ENCODE data around the gene TSSK6. TPM values are rescaled to one million over a fixed set of nuclear protein-coding genes. Genes with fewer than 3 reads are reported as not detected.

Gene TSSK6
- total and polyA plus RNA-seq, 2 of the 4 experiments (the other 2 are of a cell fraction) = 1.3 to 2.2 TPM

GRCh38 chr19:19502808-19503602 lies 12.3 kb downstream of the TSSK6 start:
- no peak overlapping the region for H2AFZ ChIP-seq (replicated peaks; ENCODE audit: low read length, poor library complexity)
- H3K4me3 ChIP-seq (ENCODE audit: insufficient read depth, low read depth, low read length) = no peak overlapping the region
- no peak overlapping the region for H3K9ac ChIP-seq (ENCODE audit: low read depth, low read length)
- peaks cover 7 to 14% of the 10 kb centered on the region in 2 experiments; a peak in 3 of 4 replicates for H3K79me1 ChIP-seq (ENCODE audit: low read depth in 1 of 2, low read length in 2 of 2)
- no peak overlapping the region for H2BK15ac ChIP-seq (ENCODE audit: low read depth, low read length)
- no peak overlapping the region for H4K5ac ChIP-seq (ENCODE audit: low read depth, low read length)
- no peak overlapping the region for H2AK9ac ChIP-seq (replicated peaks; ENCODE audit: low read depth, low read length, poor library complexity)
- H2BK5ac ChIP-seq (ENCODE audit: low read depth, low read length, poor library complexity, severe bottlenecking) = no peak overlapping the region
- no peaks in the 10 kb centered on the region; the same call in 1 of the 2 replicates for H3K9me1 ChIP-seq (ENCODE audit: insufficient read depth, low read length)
- H3K4me1 ChIP-seq (ENCODE audit: control insufficient read depth, insufficient read depth, low read length) = no peaks in the 10 kb centered on the region
- no peak overlapping the region for H3K18ac ChIP-seq (ENCODE audit: low read depth, low read length)
- H3K27ac ChIP-seq (ENCODE audit: insufficient read depth, low read length) = no peak overlapping the region
- H2AK5ac ChIP-seq (ENCODE audit: low read depth, low read length) = no peak overlapping the region
- no TSS peak for BruUV-seq (replicated peaks)
- H2BK120ac ChIP-seq (ENCODE audit: low read depth, low read length) = no peak overlapping the region
- dilution Hi-C loops (cut with HindIII; ENCODE audit: low sequenced_read_pairs, unreplicated experiment) = no loop called here
- no peak overlapping the region for H2BK20ac ChIP-seq (ENCODE audit: low read depth, low read length)
- H3K4me2 ChIP-seq (ENCODE audit: low read depth, low read length) = no peak overlapping the region
- H3K27me3 ChIP-seq (ENCODE audit: control insufficient read depth, insufficient read depth, low read length) = no peaks in the 10 kb centered on the region
- no peaks in the 10 kb centered on the region for H3K9me3 ChIP-seq (ENCODE audit: control insufficient read depth, insufficient read depth, low read length)
- no peak overlapping the region for H3K23ac ChIP-seq (ENCODE audit: low read depth, low read length)
- H4K8ac ChIP-seq (ENCODE audit: low read depth in 2 of 2, low read length in 2 of 2) = no peak overlapping the region
- H3K14ac ChIP-seq (replicated peaks; ENCODE audit: low read depth, low read length) = no peak overlapping the region
- no peaks in the 10 kb centered on the region; the same call in 1 of the 2 replicates for H4K20me1 ChIP-seq (ENCODE audit: insufficient read depth, low read length)
- H3K56ac ChIP-seq (ENCODE audit: extremely low read depth, insufficient read depth, low read length) = no peak overlapping the region
- CTCF ChIA-PET = no interaction called here
- in situ Hi-C loops (cut with MboI; ENCODE audit: low sequenced_read_pairs) = no loop called here
- TF ChIP-seq NFE2L2 (IDR thresholded peaks at IDR 0.05; ENCODE audit: low read depth, low read length) (no peak), FOS (IDR thresholded peaks at IDR 0.05; ENCODE audit: low read depth, low read length) (no peak), MXI1 (IDR thresholded peaks at IDR 0.05; ENCODE audit: borderline replicate concordance, low read depth, low read length) (no peak), MAFK (IDR thresholded peaks at IDR 0.05; ENCODE audit: low read depth, low read length) (no peak), CEBPB (IDR thresholded peaks at IDR 0.05; ENCODE audit: low read depth, low read length) (no peak), SMC3 (IDR thresholded peaks at IDR 0.05; ENCODE audit: low read depth, low read length) (no peak), BHLHE40 (IDR thresholded peaks at IDR 0.05; ENCODE audit: low read depth, low read length) (no peak), POLR2A (IDR thresholded peaks at IDR 0.05; ENCODE audit: low read depth, low read length) (no peak), RFX5 (IDR thresholded peaks at IDR 0.05; ENCODE audit: low read depth, low read length) (no peak), ELK1 (IDR thresholded peaks at IDR 0.05; ENCODE audit: borderline replicate concordance, low read depth, low read length) (no peak), RCOR1 (IDR thresholded peaks at IDR 0.05; ENCODE audit: insufficient replicate concordance, low read length) (no peak), MAZ (IDR thresholded peaks at IDR 0.05; ENCODE audit: borderline replicate concordance, low read depth, low read length) (no peak), RAD21 (IDR thresholded peaks at IDR 0.05; ENCODE audit: low read length) (no peak), USF2 (IDR thresholded peaks at IDR 0.05; ENCODE audit: low read depth, low read length) (no peak)
- TF ChIP-seq, protein P1, sequence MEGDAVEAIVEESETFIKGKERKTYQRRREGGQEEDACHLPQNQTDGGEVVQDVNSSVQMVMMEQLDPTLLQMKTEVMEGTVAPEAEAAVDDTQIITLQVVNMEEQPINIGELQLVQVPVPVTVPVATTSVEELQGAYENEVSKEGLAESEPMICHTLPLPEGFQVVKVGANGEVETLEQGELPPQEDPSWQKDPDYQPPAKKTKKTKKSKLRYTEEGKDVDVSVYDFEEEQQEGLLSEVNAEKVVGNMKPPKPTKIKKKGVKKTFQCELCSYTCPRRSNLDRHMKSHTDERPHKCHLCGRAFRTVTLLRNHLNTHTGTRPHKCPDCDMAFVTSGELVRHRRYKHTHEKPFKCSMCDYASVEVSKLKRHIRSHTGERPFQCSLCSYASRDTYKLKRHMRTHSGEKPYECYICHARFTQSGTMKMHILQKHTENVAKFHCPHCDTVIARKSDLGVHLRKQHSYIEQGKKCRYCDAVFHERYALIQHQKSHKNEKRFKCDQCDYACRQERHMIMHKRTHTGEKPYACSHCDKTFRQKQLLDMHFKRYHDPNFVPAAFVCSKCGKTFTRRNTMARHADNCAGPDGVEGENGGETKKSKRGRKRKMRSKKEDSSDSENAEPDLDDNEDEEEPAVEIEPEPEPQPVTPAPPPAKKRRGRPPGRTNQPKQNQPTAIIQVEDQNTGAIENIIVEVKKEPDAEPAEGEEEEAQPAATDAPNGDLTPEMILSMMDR (conservative IDR thresholded peaks at IDR 0.05; ENCODE audit: low read depth, low read length) = no peak
- H3K36me3 ChIP-seq (ENCODE audit: control insufficient read depth, insufficient read depth, low read length) = peaks cover 74% of the 10 kb centered on the region
- ATAC-seq (ENCODE audit: low read depth) (no peak), DNase-seq (no peak)
- H3K4ac ChIP-seq (ENCODE audit: low read depth, low read length) = no peak overlapping the region
- 91% methylated on average over 7 of the region's 18 CpGs; no CpG with 5 or more reads in 1 of the 2 experiments for WGBS, 2 experiments (ENCODE audit: extremely low coverage in 2 of 2, insufficient read length in 1 of 2)
- intact Hi-C loops (cut with micrococcal nuclease) = no loop called here
- POLR2A ChIA-PET (ENCODE audit: unreplicated experiment) = no interaction called here
- H4K91ac ChIP-seq (ENCODE audit: insufficient read depth, low read depth, low read length) = no peak overlapping the region

Measured in IMR-90 (cell line).